ENCODE results near the gene SLC25A41.

SLC25A41 gene

DNA sequence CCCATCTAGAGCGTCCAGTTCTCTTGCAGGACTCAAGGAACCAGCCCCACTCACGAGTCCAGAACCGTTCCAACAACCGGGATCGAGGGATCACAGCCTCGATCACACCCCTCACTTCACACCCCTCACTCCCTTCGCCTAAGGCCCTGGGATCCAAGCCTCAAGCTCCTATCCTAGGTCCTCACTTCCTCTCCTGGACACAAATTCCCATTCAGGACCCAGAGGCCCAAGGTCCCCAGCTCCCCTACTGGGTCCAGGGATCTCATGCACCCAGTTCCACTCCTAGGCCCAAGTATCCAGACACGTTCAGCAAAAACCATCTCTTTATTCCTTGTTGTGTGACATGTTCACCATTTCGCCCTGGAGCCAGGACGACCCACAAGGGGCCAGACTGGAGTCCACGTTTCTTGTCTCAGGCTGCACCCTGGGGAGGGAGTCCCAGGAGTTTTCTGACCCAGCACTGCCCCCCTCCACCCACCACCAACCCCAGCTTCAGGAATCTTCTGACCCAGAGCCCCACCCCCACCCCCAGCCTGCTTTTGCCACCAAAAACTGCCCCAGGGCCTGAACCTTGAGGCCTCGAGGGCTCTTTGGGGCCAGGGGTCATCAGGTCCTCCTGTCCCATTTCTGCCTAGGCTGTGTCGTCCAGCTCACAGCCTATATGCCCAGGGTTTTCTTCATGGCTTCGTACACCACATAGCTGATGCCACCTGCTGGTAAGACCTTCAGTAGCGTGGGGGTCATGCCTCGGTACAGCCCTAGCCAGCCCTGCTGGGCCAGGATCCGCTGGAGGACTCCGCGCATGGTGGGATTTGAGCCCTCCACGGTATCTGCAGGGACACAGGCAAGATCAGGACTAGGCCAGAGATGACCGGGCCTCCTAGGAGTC is 7.6 kb downstream of the SLC25A41 start:
- FAIRE-seq = no peak
- DNase-seq (ENCODE audit: insufficient read length, low spot score) = no peak
- TF ChIP-seq, protein P1, sequence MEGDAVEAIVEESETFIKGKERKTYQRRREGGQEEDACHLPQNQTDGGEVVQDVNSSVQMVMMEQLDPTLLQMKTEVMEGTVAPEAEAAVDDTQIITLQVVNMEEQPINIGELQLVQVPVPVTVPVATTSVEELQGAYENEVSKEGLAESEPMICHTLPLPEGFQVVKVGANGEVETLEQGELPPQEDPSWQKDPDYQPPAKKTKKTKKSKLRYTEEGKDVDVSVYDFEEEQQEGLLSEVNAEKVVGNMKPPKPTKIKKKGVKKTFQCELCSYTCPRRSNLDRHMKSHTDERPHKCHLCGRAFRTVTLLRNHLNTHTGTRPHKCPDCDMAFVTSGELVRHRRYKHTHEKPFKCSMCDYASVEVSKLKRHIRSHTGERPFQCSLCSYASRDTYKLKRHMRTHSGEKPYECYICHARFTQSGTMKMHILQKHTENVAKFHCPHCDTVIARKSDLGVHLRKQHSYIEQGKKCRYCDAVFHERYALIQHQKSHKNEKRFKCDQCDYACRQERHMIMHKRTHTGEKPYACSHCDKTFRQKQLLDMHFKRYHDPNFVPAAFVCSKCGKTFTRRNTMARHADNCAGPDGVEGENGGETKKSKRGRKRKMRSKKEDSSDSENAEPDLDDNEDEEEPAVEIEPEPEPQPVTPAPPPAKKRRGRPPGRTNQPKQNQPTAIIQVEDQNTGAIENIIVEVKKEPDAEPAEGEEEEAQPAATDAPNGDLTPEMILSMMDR (IDR thresholded peaks at IDR 0.05; ENCODE audit: insufficient read depth, missing control alignments) = peak; percentile 46

DNA sequence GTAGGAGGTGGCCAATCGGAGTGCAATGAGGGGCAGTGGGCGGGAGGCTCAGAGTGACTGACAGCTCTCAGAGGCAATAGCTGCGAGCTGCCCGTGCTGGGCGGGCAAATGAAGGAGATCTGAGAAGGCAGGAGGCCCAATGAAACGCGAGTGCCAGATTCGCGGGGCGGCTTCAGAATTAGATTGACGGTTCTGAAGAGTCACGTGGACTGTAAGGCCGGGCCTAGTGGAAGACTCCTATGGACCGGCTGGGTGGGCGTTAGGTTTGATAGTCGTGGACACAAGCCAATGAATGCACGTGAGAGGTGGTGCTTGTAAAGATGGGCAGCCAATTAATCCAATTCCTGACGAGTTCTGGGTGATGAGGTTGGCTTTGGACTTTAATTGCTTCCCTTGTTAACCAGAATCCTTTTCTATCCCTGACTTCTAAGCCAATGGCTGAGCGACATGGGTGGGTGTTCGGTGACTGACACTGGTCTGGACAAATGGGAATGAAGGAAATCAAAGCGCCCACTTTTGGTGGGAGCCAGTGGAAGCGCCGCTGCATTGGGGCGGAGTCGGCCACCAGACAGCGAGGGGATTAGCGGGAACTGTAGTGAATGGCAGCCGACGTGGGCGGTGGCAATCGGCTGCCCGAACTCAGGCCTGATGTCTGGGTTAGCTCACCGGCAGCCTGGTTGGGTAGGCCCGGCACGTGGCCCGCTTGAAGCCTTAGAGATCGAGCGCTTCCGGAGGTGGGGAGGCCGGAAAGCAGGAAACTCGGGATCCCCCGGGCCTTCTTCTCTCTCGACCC is 8.4 kb downstream of the SLC25A41 start:
- TF ChIP-seq, protein P1 (IDR thresholded peaks at IDR 0.05; ENCODE audit: insufficient read depth, missing control alignments) = no peak
- DNase-seq (ENCODE audit: insufficient read length, low spot score) (peak; percentile 86), FAIRE-seq (peak; percentile 98)

DNA sequence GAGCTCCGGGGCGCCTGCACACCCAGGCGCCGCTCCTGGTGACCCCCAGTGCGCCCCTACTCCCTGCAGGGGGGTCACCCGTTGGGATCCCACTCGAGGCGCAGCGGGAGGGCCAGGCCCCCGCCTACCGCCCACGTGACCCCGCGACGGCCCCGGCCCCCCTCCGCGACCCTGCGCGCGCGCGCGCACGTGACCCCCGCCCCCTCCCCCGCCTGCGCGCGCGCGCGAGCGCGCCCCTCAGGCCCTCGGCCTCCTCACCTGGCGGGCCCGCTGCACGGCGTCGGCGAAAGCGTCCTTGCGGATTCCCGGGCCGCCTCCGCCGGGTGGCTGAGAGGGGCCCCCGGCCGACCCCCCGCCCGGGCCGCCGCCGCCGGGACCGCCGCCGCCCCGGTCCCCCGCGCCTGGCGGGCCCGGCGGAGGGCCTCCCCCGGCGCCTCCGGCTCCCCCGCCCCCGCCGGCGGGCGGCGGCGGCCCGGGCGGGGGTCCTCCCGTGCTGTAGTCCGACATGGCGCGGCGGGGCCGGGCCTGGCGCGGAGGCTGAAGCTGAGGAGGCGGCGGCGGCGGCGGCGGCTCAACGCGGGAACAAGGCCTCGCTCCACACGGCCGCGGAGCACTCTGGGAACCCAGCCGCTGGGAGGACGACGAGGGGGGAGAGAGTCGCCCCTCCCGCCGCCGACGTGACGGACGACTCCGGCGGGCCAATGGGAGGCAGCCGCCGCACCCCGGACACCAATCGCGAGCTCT is 9.2 kb downstream of the SLC25A41 start, which contains the start of gene KHSRP:
Gene KHSRP (minus strand): TSS at position 617 of the 744 bp plus-strand sequence. CDS start 110 bp downstream, at position 507.
- no peak for FAIRE-seq
- DNase-seq (ENCODE audit: insufficient read length, low spot score) = peak; percentile 95
- TF ChIP-seq, protein P1 (IDR thresholded peaks at IDR 0.05; ENCODE audit: insufficient read depth, missing control alignments) = no peak

DNA sequence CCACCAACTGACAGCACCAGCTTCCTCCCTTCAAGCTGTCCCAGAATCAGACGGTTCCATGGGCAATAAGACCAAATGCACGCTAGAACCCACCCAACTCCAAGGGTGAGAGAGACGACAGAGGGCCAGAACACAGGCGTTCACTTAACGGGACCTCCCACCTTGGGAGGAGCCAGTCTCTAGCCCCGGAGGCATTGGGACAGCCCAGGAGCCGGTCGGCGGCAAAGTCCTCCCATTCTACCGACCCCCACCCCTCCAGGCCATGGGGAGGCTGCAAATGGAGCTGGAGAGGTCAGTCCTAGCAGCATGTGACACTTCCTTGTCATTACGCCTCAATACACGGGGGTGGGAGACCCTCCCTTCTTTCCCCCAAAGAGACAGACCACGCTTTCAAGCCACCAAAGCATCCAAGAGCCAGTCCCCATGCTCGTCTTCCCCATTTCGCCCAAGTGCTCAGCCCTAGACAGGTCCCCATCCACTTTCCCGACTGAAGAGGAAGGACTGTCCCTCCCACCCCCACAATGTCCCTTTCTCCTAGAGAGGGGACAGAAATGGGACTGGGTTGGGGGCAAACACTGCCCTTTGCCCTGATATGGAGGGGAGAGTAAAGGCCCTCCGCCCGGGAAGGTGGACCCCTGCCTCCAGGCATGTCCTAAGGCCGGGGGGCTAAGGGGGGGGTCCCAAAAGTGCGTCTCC is 9.9 kb downstream of the SLC25A41 start:
- DNase-seq (ENCODE audit: insufficient read length, low spot score) (no peak), FAIRE-seq (no peak)
- TF ChIP-seq, protein P1 (IDR thresholded peaks at IDR 0.05; ENCODE audit: insufficient read depth, missing control alignments) = no peak

DNA sequence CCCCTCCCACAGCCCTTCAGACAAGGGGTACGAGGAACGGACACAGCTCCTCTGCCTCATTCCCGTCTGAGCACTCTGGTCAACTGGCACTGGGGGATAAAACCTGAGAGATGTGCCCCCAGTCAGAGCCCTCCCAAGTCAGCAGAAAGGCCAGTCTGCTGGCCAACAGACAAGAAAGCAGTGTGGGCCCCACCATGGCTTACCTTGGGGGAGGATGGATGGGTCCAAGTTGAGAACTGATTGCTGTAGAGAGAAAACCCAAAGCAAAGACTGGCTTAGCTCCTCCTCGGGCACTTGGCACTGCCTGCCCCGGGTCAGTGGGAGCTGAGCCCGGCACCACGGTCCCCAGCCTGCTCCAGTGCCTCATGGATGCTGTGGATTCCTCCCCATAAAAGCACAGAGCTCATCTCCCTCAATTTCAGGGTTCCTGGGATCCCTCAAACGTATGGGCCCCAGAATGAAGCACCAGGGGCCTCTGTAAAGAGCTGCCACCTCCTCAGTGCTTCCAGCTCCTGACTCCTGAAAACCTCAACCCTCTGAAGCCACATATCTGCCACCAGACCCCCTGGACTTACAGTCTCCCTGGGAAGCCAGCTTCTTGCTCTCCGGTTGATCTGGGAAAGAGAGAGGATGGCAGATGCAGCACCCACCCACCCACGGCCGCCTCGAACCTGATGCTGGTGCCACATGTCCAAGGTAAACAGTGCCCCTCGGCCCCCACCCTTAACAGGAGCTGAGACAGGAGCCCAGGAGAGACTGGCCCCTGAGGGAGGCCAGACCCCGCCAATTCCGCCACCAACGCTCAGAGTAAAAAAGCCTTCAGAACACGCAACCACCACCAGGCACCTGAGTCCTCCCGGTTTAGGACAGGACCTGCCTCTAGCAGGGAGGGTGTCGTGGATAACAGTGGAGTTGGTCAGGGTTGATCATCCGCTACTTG is 12.2 kb downstream of the SLC25A41 start:
- no peak for FAIRE-seq

More for the DNA sequence above, 12.2 kb downstream of the SLC25A41 start:
- DNase-seq (ENCODE audit: insufficient read length, low spot score) = peak; percentile 11
- TF ChIP-seq, protein P1 (IDR thresholded peaks at IDR 0.05; ENCODE audit: insufficient read depth, missing control alignments) = no peak

Measured in D721Med (cell line).